GM19328 (cell line): ENCODE measurements around the gene C3orf18.
A peak's percentile ranks its signal among the peaks of the same experiment; 100 is the strongest.

Experiments
- ATAC-seq: cut with Tn5 transposase; IDR thresholded peaks from one replicate; pipeline ENCODE4 v1.9.1; 2021; ENCODE audit warnings: mild to moderate bottlenecking, moderate library complexity; ENCODE audit not compliant: unreplicated experiment

C3orf18 gene

DNA sequence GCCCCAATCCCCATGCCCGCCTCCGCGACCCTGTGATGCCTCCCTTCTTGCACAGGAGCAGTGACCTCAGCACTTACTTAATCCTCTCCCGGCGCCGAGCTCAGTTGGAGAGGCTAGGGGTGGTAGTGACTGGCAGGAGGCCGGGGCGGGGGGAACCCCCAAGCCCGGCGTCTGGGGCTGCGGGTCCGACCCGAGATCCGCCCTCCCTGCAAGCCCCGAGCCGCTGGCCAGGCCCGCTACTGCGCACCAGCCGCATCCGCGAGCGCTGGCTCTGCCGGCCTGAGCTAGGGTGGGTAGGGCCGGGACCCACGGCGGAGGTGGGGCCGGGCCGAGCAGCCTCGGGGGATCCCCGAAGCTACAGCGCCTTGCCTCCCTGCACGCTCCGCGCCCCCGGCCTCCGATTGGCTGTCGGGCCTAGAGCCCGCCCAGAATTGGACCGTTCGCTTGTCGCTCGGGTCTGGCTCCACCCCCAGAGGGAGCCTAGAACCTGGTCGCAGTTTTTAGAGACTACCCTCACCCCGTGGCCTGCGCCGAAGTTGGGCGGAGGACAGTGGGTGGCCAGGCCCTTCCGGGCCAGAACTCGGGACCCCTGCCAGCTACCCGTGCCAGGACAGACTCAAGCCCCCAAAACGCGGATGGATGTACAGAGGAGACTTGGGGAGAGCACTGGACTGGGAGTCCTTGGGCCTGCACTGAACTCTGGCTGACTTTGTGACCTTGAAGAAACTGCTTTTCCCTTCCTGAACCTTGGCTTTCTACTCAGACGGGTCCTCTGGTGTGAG is at the start of gene C3orf18:
Gene C3orf18 (minus strand): TSS at position 362 of the 782 bp plus-strand sequence. CDS start 2,048 bp downstream, outside the sequence.
- peak; percentile 71 for ATAC-seq

GRCh38 chr3:50616770-50617095 is 49.2 kb upstream of the C3orf18 start:
- ATAC-seq: peak; percentile 60

DNA sequence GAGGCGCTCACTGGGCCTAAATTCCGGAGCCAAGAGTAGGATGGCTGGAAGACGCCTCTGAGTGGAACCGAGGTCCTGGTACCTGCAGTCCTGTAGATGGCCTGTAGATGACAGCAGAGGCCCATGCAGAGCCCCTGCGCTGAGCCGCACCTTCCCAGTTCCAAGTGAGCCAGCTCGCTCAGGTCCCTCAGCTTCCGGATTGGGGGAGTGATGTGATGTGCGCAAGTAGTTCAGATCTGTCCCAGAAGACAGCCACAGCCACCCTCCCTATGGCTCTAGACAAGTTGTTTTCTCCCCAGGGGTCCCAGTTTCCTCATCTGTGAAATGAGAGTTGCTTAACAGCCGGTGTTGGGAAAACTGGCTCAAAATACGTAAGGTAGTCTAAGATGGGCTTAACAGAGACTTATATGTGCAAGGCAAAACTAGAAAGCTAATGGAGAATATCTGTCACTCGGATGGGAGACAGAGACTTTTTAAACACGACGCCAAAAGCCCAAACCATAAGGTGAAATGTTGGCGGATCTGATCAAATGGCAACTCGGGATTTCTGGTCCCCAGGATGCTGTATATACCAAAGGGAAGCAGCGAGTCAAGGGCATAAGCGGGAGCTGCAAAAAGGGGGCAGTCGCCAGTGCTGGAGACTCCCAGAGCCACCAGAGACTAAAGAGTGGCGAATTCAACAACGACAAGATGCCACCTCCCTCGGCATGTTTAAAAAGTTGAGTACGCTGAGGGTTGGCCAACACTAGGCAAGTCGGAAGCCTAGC is 48.6 kb upstream of the C3orf18 start:
- peak; percentile 26 for ATAC-seq

DNA sequence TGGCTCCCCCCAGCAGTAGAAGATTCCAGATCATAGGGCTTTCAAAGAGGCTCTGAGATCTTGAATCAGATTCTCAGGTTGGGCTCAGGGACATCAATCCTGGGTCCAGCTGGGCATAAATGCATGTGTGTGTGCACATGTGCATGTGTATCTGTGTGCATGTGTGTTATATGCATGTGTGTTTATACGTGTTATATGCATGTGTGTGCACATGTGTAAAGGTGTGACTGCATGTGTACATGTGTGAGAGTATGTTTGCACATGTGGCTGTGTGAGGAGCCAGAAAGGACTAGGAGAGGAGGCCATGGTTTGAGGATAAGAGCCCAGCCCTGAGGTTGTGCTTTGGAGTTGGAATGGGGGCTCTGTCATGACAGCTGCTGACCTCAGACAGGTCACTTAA is 47.6 kb upstream of the C3orf18 start:
- no peak for ATAC-seq

DNA sequence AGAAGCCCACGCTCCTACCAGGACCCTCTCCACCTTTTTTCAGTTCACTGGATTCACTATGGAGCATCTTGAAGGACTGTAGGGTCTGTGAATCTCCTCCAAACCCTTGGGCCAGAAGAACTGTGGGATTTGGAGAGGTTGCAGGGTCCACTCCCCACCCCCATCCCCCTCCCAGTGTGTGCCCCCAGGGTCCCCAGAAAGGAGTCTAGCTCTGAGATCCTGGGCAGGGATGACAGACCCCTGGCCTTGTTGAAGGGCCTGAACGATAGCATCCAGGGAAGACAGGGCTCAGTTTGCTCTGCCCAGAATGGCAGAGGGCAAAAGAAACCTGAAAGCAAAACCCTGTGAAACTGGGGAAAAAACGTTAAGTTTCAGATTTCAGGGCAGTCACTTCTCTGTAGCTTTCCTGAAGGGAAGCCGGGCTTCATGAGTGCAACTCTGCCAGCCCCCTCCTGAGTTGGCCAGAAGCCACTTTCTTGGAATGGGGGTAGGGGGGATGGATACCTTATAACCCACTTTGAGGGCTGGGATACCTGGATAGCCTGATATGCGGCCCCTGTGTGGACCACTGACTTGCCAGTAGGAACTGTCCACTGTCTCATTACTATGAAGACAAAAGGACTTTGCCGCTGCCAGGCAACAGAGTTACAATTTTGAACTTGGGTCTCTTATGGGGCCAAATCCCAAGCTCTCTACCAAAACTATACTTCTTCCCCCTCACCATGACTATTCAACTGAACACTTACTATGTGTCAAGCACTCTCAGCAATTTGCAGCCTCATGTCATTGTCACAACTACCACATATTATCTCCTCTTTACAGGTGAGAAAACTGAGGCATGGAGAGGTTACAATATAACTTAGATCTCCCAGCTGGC is 45.7 kb upstream of the C3orf18 start:
- ATAC-seq: no peak

- peak; percentile 3 for ATAC-seq
These were observed 44.8 kb upstream of the C3orf18 start for GRCh38 chr3:50612234-50612882.

DNA sequence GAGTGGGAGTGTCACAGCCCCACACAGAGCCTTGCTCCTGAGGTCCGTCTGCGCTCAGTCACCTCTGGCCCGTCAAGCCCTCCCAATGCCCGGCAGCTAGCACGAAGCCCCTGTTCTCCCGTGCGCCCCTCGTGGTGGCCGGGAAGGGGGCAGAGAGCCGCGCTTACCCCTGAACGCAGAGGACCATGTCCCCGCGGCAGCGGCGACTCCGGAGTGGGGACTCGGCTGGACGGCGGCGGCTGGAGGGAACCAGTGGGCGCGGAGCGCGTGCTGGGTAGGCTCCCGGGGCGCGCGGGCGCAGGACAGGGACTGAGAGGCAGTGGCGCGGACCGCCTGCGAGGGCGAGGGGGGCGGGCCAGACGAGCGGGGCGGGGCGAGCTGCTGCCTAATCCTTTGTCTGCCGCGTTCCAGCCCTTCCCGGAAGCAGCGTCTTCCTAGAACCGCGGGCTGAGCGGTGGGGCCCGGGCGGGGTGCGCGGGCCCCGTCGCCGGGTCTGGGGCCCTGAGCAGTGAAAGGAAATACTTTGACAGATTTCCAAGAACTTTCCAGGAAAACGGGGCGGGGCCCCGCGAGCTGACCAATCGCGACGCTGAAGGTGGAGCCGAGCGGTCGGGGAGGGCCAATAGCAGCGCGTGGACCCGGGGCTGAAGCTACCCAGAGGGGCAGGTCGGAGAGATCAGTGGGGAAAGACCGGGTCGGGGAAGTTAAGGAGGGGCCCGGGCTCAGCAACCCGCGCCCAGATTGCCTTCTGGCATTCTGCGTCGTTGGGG is 44.1 kb upstream of the C3orf18 start, which contains the start of gene CISH:
Gene CISH (minus strand): TSS at position 311 of the 770 bp plus-strand sequence. CDS start 124 bp downstream, at position 187.
- peak; percentile 69 for ATAC-seq

GRCh38 chr3:50610992-50611463 is 43.5 kb upstream of the C3orf18 start:
- ATAC-seq: no peak

DNA sequence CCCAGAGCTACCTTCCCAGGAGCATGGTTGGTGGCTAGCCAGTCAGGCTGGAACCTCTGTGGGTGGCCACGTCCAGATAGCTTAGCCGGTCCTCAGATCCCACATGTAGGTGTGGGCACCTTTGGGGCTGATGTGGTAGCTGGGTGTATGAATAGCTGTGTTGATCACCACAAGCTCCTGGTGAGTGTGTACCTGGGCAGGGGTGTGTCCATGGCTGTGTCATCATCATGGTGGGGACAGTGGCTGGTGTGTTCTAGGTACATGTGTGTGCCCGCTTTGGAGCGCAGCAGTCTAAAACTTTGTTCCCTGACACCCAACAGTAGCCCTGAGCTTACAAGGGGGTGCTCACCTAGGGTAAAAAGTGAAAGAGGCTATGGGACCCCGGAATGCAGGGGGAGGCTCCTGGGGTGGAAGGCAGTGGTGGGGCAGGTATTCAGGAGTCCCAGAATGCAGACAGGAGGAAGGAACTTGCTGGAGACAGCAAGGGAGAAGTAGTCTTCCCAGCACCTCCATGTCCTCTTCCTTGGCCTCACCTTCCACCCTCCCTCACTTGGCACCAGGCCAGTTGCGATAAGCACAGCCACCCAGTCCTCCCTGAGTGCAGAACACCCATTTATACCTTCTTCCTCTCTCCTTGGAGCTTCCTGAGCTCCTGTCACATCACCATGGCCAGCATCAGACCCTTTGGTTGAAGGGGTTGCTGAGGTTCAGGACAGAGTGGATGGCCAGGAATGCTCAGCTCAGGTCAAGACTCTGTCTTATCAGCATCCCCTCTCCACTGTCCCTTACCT is 42.8 kb upstream of the C3orf18 start:
- ATAC-seq: no peak

GRCh38 chr3:50609763-50610085 is 42.2 kb upstream of the C3orf18 start:
- ATAC-seq: no peak

GRCh38 chr3:50609071-50609762 is 41.7 kb upstream of the C3orf18 start:
- ATAC-seq: no peak

GRCh38 chr3:50608278-50608677 is 40.7 kb upstream of the C3orf18 start:
- no peak for ATAC-seq

DNA sequence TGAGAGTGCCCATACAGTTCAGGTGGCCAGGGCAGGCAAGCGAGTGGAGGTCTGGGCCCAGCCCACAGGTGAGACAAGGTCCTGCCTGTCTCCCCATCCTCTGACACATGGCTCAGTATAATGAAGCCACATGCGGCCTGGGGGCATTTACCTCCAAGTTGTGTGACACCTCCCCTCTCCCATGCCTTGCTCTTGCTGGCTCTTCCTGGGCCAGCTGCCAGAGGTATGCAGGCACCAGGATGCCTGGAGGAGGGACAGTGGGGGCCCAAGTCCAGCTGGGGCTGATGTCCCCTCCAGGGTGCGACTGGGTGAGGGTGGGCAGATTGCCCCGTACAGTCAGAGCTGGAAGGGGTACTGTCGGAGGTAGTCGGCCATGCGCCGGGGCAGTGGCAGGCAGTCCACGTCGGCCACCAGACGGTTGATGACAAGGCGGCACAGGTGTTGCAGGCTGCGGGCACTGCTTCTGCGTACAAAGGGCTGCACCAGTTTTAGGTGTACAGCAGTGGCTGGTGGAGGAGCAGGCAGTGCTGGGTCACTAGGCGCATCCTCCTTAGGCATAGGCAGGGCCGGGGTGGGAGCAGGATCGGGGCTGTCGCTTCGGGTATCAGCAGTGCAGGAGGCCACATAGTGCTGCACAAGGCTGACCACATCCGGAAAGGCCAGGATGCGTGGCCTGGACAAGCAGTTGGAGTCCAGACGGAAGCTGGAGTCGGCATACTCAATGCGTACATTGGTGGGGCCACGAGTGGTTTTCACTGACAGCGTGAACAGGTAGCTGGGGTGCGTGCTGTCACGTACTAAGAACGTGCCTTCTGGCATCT is 39.9 kb upstream of the C3orf18 start:
- ATAC-seq: no peak

DNA sequence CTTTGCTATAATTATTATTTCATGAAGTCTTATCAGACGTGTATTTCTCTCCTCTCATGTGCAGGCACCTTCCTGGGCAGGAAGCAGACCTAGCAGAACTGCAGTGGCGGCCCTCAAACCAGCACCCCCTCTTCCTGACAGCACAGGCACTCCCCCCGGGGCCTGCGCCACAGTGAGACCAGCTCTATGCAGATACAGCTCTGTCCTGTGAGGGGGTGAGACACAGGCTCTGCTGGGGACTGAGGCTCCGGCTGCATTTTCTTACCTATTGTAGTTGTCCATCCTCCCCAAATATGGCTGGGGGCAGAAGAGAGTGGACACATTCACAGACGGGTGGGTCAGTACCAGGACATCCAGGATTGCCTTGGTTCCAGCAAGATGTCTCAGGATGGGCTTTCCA is 39.0 kb upstream of the C3orf18 start:
- ATAC-seq: no peak

GRCh38 chr3:50605901-50606326 is 38.4 kb upstream of the C3orf18 start:
- ATAC-seq: no peak

- no peak for ATAC-seq
These were observed 37.4 kb upstream of the C3orf18 start for GRCh38 chr3:50604628-50605588.
